Measurements from ENCODE around the gene BCAP29. TPM values are rescaled to one million over a fixed set of nuclear protein-coding genes. Genes with fewer than 3 reads are reported as not detected.

The BCAP29 gene
- total and polyA plus RNA-seq, 2 donors (not counting 3 experiments of a cell fraction or from before 2014, with no cell fraction given): 122 to 162 TPM

- FAIRE-seq: no peak
- no peaks in the 10 kb centered on the region for H3K4me1 ChIP-seq (ENCODE audit: control insufficient read depth, extremely low read depth, insufficient read depth, low read length)
- no TSS peak for BruUV-seq (replicated peaks)
Measured at GRCh38 chr7:107538001-107538400, 42.0 kb upstream of the BCAP29 start.

More at GRCh38 chr7:107538001-107538400, 42.0 kb upstream of the BCAP29 start:
- Histone ChIP-seq H3K36me3 (ENCODE audit: control insufficient read depth in 2 of 2, extremely low read depth in 1 of 2, insufficient read depth in 2 of 2, low read length in 2 of 2) (no peaks in the 10 kb centered on the region), H3K4me2 (ENCODE audit: insufficient read depth, low read length) (no peak overlapping the region), H3K9ac (replicated peaks; ENCODE audit: extremely low read depth, insufficient read depth, low read length) (no peak overlapping the region), H3K27ac (ENCODE audit: insufficient read depth, low read depth, low read length) (no peak overlapping the region), H3K79me2 (ENCODE audit: control insufficient read depth, insufficient read depth, low read length) (peaks cover 4% of the 10 kb centered on the region), H3K9me3 (replicated peaks; ENCODE audit: control insufficient read depth, insufficient read depth, low read length) (no peaks in the 10 kb centered on the region), H2AFZ (ENCODE audit: low read depth, low read length) (no peak overlapping the region), H3K9me1 (replicated peaks; ENCODE audit: control insufficient read depth, extremely low read depth, insufficient read depth, low read length) (no peaks in the 10 kb centered on the region), H3K4me3 (replicated peaks in 1 of 3; ENCODE audit: insufficient read depth in 1 of 3, low read depth in 1 of 3, low read length in 3 of 3) (no peak overlapping the region), H3K27me3 (ENCODE audit: control insufficient read depth in 2 of 2, insufficient read depth in 2 of 2, low read length in 2 of 2) (no peaks in the 10 kb centered on the region), H4K20me1 (replicated peaks; ENCODE audit: control insufficient read depth, extremely low read depth, insufficient read depth, low read length) (no peaks in the 10 kb centered on the region)
- no peak for DNase-seq (ENCODE audit: low read depth, low spot score)
- dilution Hi-C loops (cut with MboI; ENCODE audit: extremely low pct_ligation_motif_present, low sequenced_read_pairs) (no loop called here), intact Hi-C loops (cut with micrococcal nuclease) (no loop called here)
- CTCF ChIA-PET: interaction anchor here (0.6 kb wide), 1 partner anchor 203 kb away, joined by 3 read pairs; no protein-coding TSS in a partner anchor
- POLR2A ChIA-PET: no interaction called here
- TF ChIP-seq, protein P1, sequence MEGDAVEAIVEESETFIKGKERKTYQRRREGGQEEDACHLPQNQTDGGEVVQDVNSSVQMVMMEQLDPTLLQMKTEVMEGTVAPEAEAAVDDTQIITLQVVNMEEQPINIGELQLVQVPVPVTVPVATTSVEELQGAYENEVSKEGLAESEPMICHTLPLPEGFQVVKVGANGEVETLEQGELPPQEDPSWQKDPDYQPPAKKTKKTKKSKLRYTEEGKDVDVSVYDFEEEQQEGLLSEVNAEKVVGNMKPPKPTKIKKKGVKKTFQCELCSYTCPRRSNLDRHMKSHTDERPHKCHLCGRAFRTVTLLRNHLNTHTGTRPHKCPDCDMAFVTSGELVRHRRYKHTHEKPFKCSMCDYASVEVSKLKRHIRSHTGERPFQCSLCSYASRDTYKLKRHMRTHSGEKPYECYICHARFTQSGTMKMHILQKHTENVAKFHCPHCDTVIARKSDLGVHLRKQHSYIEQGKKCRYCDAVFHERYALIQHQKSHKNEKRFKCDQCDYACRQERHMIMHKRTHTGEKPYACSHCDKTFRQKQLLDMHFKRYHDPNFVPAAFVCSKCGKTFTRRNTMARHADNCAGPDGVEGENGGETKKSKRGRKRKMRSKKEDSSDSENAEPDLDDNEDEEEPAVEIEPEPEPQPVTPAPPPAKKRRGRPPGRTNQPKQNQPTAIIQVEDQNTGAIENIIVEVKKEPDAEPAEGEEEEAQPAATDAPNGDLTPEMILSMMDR (IDR thresholded peaks at IDR 0.05; ENCODE audit: extremely low read depth in 1 of 2, insufficient read depth in 1 of 2, low read depth in 1 of 2, low read length in 2 of 2): no peak
- no peak for TF ChIP-seq GATA2 (IDR thresholded peaks at IDR 0.05; ENCODE audit: insufficient read depth, insufficient read length, low read depth, low read length)
- TF ChIP-seq, protein P2, sequence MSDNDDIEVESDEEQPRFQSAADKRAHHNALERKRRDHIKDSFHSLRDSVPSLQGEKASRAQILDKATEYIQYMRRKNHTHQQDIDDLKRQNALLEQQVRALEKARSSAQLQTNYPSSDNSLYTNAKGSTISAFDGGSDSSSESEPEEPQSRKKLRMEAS (IDR thresholded peaks at IDR 0.05; ENCODE audit: insufficient read depth, insufficient read length): no peak
- no peak for TF ChIP-seq JUN (IDR thresholded peaks at IDR 0.05; ENCODE audit: borderline replicate concordance, insufficient read depth, insufficient read length, low read depth)
- TF ChIP-seq FOS (IDR thresholded peaks at IDR 0.05; ENCODE audit: borderline replicate concordance, insufficient read depth, low read length): no peak
- no peak for TF ChIP-seq POLR2AphosphoS5 (IDR thresholded peaks at IDR 0.05; ENCODE audit: insufficient read depth, low read depth, low read length)
- no peak for TF ChIP-seq MYC (IDR thresholded peaks at IDR 0.05; ENCODE audit: low read depth, low read length)
- no peak for TF ChIP-seq EZH2 (IDR thresholded peaks at IDR 0.05; ENCODE audit: borderline replicate concordance, low read depth, low read length, severe bottlenecking)
- no peak for TF ChIP-seq POLR2A (IDR thresholded peaks at IDR 0.05; ENCODE audit: low read depth, low read length)

All from endothelial cell of umbilical vein (primary cell).